HEK293 (cell line): Measurements from ENCODE around the gene IZUMO4.

Experiments used
- CTCF ChIA-PET: fragments of 350-600 bp; formaldehyde crosslinking; extraction: SDS; loops from one replicate; lab custom pipeline; 2021; ENCODE audit warnings: antibody characterized with exemption; lab: Yijun Ruan, JAX
- POLR2A ChIA-PET: fragments of 300-600 bp; formaldehyde crosslinking; extraction: SDS; loops from one replicate; lab custom pipeline; 2020; ENCODE audit warnings: antibody characterized with exemption, inconsistent platforms; lab: Yijun Ruan, JAX
- H3K27ac ChIP-seq: fragments of 200-500 bp; sonication (Bioruptor generic); 2 replicates; pipeline ENCODE4 v1.5.1; 2014; ENCODE audit warnings: low read depth, low read length, control low read depth, inconsistent platforms; ENCODE audit errors: extremely low read depth
- H3K36me3 ChIP-seq, 2 experiments: fragments of 200-500 bp in 1 of 2; sonication (Bioruptor generic) in 1 of 2; 1 replicate in 1 of 2; 2 replicates in 1 of 2; pipeline ENCODE4 v1.5.1; 2014 to 2017; ENCODE audit warnings: inconsistent platforms in 2 of 2, low read length in 2 of 2; ENCODE audit not compliant: control insufficient read depth in 2 of 2, insufficient read depth in 1 of 2
- H3K4me1 ChIP-seq: fragments of 200-500 bp; sonication (Bioruptor generic); 2 replicates; pipeline ENCODE4 v1.5.1; 2014; ENCODE audit warnings: mild to moderate bottlenecking, low read length, inconsistent platforms; ENCODE audit not compliant: control insufficient read depth, insufficient read depth
- H3K4me3 ChIP-seq: 2 replicates; pipeline ENCODE4 v1.5.1; 2011; ENCODE audit warnings: low read depth, mild to moderate bottlenecking, control low read depth, low read length, moderate library complexity
- H3K9me3 ChIP-seq: fragments of 200-500 bp; sonication (Bioruptor generic); 2 replicates; pipeline ENCODE4 v1.5.1; 2014; ENCODE audit warnings: low read depth, low read length, inconsistent platforms; ENCODE audit not compliant: control insufficient read depth, insufficient read depth
- EGR2 ChIP-seq: fragments of 450-650 bp; formaldehyde crosslinking; IDR thresholded peaks from 2 replicates; pipeline ENCODE4 v1.5.1; 2016; ENCODE audit warnings: low read depth, missing biosample characterization, missing genetic modification characterization
- GLIS1 ChIP-seq: fragments of 450-650 bp; formaldehyde crosslinking; IDR thresholded peaks from 2 replicates; pipeline ENCODE4 v1.5.1; 2016; ENCODE audit warnings: missing biosample characterization, missing genetic modification characterization
- HIC1 ChIP-seq: fragments of 450-650 bp; formaldehyde crosslinking; IDR thresholded peaks from 2 replicates; pipeline ENCODE4 v1.5.1; 2016; ENCODE audit warnings: missing biosample characterization, missing genetic modification characterization
- SP3 ChIP-seq: fragments of 450-650 bp; formaldehyde crosslinking; IDR thresholded peaks from 2 replicates; pipeline ENCODE4 v1.5.1; 2016; ENCODE audit warnings: missing biosample characterization, missing genetic modification characterization
- ZFHX2 ChIP-seq: fragments of 450-650 bp; formaldehyde crosslinking; conservative IDR thresholded peaks from 2 replicates; pipeline ENCODE4 v1.5.1; 2016; ENCODE audit warnings: missing biosample characterization, missing genetic modification characterization
- ZNF248 ChIP-seq: fragments of 450-650 bp; formaldehyde crosslinking; IDR thresholded peaks from 2 replicates; pipeline ENCODE4 v1.5.1; 2017; ENCODE audit warnings: missing biosample characterization, missing genetic modification characterization
- ZNF416 ChIP-seq: fragments of 450-650 bp; formaldehyde crosslinking; IDR thresholded peaks from 2 replicates; pipeline ENCODE4 v1.5.1; 2016; ENCODE audit warnings: missing biosample characterization, missing genetic modification characterization
- ZNF433 ChIP-seq: fragments of 450-650 bp; formaldehyde crosslinking; IDR thresholded peaks from 2 replicates; pipeline ENCODE4 v1.5.1; 2016; ENCODE audit warnings: missing biosample characterization, missing genetic modification characterization, low read depth
- ZNF561 ChIP-seq: fragments of 450-650 bp; IDR thresholded peaks from 2 replicates; pipeline ENCODE4 v1.5.1; 2018; ENCODE audit warnings: missing biosample characterization, missing genetic modification characterization, borderline replicate concordance
- ZNF571 ChIP-seq: fragments of 450-650 bp; formaldehyde crosslinking; IDR thresholded peaks from 2 replicates; pipeline ENCODE4 v1.5.0; 2017; ENCODE audit warnings: missing biosample characterization, missing genetic modification characterization
- ZNF621 ChIP-seq: fragments of 450-650 bp; formaldehyde crosslinking; IDR thresholded peaks from 2 replicates; pipeline ENCODE4 v1.5.1; 2017; ENCODE audit warnings: missing biosample characterization, missing genetic modification characterization
- ZNF626 ChIP-seq: fragments of 450-650 bp; sonication (Bioruptor Pico); formaldehyde crosslinking; IDR thresholded peaks from 2 replicates; pipeline ENCODE4 v1.5.1; 2018; ENCODE audit warnings: missing biosample characterization, missing genetic modification characterization, inconsistent platforms
- ZNF660 ChIP-seq: fragments of 450-650 bp; IDR thresholded peaks from 2 replicates; pipeline ENCODE4 v1.5.1; 2018; ENCODE audit warnings: missing biosample characterization, mild to moderate bottlenecking, missing genetic modification characterization
- ZNF664 ChIP-seq: fragments of 450-650 bp; formaldehyde crosslinking; IDR thresholded peaks from 2 replicates; pipeline ENCODE4 v1.5.1; 2016; ENCODE audit warnings: missing biosample characterization, missing genetic modification characterization
- ZSCAN23 ChIP-seq: fragments of 450-650 bp; formaldehyde crosslinking; IDR thresholded peaks from 2 replicates; pipeline ENCODE4 v1.5.1; 2016; ENCODE audit warnings: missing biosample characterization, missing genetic modification characterization
- TF ChIP-seq, protein P1 (sequence below): fragments of 450-650 bp; formaldehyde crosslinking; IDR thresholded peaks from 2 replicates; pipeline ENCODE4 v1.5.1; 2016; ENCODE audit warnings: missing biosample characterization, missing genetic modification characterization
- TF ChIP-seq, protein P2 (sequence below): fragments of 450-650 bp; formaldehyde crosslinking; IDR thresholded peaks from 2 replicates; pipeline ENCODE4 v1.5.1; 2016; ENCODE audit warnings: missing biosample characterization, missing genetic modification characterization, low read depth

Gene IZUMO4

GRCh38 chr19:2056837-2057192 is 39.9 kb upstream of the IZUMO4 start:
- H3K4me1 ChIP-seq = peaks cover 10% of the 10 kb centered on the region
- ChIA-PET CTCF (no interaction called here), POLR2A (no interaction called here)
- no peaks in the 10 kb centered on the region for H3K9me3 ChIP-seq
- no peak overlapping the region for H3K4me3 ChIP-seq
- no peaks in the 10 kb centered on the region for H3K36me3 ChIP-seq
- no peak overlapping the region for H3K27ac ChIP-seq
- TF ChIP-seq ZFHX2 (tag by site-specific recombination) (peak; percentile 65), EGR2 (tag by site-specific recombination) (peak; percentile 47; the same call in 1 of the 2 replicates), HIC1 (tag by site-specific recombination) (0 out of 2 replicates have a peak, but pooled peaks have one; percentile 31), ZNF664 (tag by site-specific recombination) (no peak)
- TF ChIP-seq, protein P1, sequence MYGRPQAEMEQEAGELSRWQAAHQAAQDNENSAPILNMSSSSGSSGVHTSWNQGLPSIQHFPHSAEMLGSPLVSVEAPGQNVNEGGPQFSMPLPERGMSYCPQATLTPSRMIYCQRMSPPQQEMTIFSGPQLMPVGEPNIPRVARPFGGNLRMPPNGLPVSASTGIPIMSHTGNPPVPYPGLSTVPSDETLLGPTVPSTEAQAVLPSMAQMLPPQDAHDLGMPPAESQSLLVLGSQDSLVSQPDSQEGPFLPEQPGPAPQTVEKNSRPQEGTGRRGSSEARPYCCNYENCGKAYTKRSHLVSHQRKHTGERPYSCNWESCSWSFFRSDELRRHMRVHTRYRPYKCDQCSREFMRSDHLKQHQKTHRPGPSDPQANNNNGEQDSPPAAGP (tag by site-specific recombination) = peak; percentile 7; the same call in 1 of the 2 replicates

GRCh38 chr19:2057484-2058469 is 38.9 kb upstream of the IZUMO4 start:
- no peaks in the 10 kb centered on the region for H3K36me3 ChIP-seq
- H3K9me3 ChIP-seq = no peaks in the 10 kb centered on the region
- H3K27ac ChIP-seq = 0 out of 2 replicates have a peak overlapping the region, but pooled peaks have one; percentile 50
- ChIA-PET POLR2A (no interaction called here), CTCF (no interaction called here)
- H3K4me1 ChIP-seq = peaks cover 16% of the 10 kb centered on the region
- H3K4me3 ChIP-seq = no peak overlapping the region
- no peak for TF ChIP-seq ZNF660 (tag by site-specific recombination)
- no peak for TF ChIP-seq ZNF561 (tag by site-specific recombination)
- TF ChIP-seq ZNF626 (tag by site-specific recombination) = no peak
- TF ChIP-seq GLIS1 (tag by site-specific recombination) = peak; percentile 64; the same call in 1 of the 2 replicates
- no peak for TF ChIP-seq ZNF416 (tag by site-specific recombination)
- no peak for TF ChIP-seq ZNF433 (tag by site-specific recombination)
- no peak for TF ChIP-seq ZNF621 (tag by site-specific recombination)
- no peak for TF ChIP-seq ZNF248 (tag by site-specific recombination)
- TF ChIP-seq, protein P2, sequence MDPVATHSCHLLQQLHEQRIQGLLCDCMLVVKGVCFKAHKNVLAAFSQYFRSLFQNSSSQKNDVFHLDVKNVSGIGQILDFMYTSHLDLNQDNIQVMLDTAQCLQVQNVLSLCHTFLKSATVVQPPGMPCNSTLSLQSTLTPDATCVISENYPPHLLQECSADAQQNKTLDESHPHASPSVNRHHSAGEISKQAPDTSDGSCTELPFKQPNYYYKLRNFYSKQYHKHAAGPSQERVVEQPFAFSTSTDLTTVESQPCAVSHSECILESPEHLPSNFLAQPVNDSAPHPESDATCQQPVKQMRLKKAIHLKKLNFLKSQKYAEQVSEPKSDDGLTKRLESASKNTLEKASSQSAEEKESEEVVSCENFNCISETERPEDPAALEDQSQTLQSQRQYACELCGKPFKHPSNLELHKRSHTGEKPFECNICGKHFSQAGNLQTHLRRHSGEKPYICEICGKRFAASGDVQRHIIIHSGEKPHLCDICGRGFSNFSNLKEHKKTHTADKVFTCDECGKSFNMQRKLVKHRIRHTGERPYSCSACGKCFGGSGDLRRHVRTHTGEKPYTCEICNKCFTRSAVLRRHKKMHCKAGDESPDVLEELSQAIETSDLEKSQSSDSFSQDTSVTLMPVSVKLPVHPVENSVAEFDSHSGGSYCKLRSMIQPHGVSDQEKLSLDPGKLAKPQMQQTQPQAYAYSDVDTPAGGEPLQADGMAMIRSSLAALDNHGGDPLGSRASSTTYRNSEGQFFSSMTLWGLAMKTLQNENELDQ (tag by site-specific recombination) = no peak
- no peak for TF ChIP-seq SP3 (tag by site-specific recombination)
- TF ChIP-seq ZSCAN23 (tag by site-specific recombination) = no peak
- TF ChIP-seq ZNF571 (tag by site-specific recombination) = 0 out of 2 replicates have a peak, but pooled peaks have one; percentile 44
